Kidney (tissue), 14 donors: ENCODE measurements around the gene NSMF. TPM values are rescaled to one million over a fixed set of nuclear protein-coding genes. Genes with fewer than 3 reads are reported as not detected.
A peak's percentile ranks its signal among the peaks of the same experiment; 100 is the strongest.

ENCODE experiments used
- DNase-seq, 5 donors: peaks; one replicate each; pipeline ENCODE4 v3.0.0-alpha.2; 2013 to 2020
- FAIRE-seq: peaks from 2 replicates; lab custom pipeline; 2012; peaks lifted over from hg19 to GRCh38; lab: Jason Lieb, UNC
- H3K27ac ChIP-seq, 2 donors: one replicate each; pipeline ENCODE4 v1.7.0; 2013; ENCODE audit warnings: low read depth in 2 of 2, low read length in 2 of 2, inconsistent platforms in 1 of 2
- H3K27me3 ChIP-seq: one replicate; pipeline ENCODE4 v1.7.1; 2013; ENCODE audit warnings: low read length, inconsistent platforms; ENCODE audit not compliant: control insufficient read depth, insufficient read depth
- H3K36me3 ChIP-seq, 3 donors: one replicate each; pipeline versions ENCODE4 v1.7.0 to v1.7.1; 2013; ENCODE audit warnings: low read length in 3 of 3, control low read depth in 1 of 3, inconsistent platforms in 1 of 3; ENCODE audit not compliant: insufficient read depth in 3 of 3, control insufficient read depth in 2 of 3
- H3K4me1 ChIP-seq, 3 donors: one replicate each; pipeline versions ENCODE4 v1.7.0 to v1.7.1; 2013; ENCODE audit warnings: low read length in 3 of 3, inconsistent platforms in 1 of 3, low read depth in 1 of 3; ENCODE audit not compliant: control insufficient read depth in 2 of 3, insufficient read depth in 2 of 3
- H3K4me3 ChIP-seq, 3 donors: one replicate each; pipeline versions ENCODE4 v1.7.0 to v1.8.1; 2013; ENCODE audit warnings: low read length in 3 of 3, control low read depth in 1 of 3, inconsistent platforms in 1 of 3
- H3K9ac ChIP-seq, 3 donors: one replicate each; pipeline versions ENCODE4 v1.7.0 to v1.7.1; 2013; ENCODE audit warnings: low read length in 3 of 3, control low read depth in 1 of 3, inconsistent platforms in 1 of 3
- H3K9me3 ChIP-seq, 3 donors: one replicate each; pipeline versions ENCODE4 v1.7.0 to v1.7.1; 2013; ENCODE audit warnings: low read length in 3 of 3, control low read depth in 1 of 3, inconsistent platforms in 1 of 3; ENCODE audit not compliant: control insufficient read depth in 2 of 3, insufficient read depth in 1 of 3
- CTCF ChIP-seq: IDR thresholded peaks from 3 replicates; pipeline ENCODE4 v1.5.1; 2012; ENCODE audit warnings: mild to moderate bottlenecking, moderate library complexity, borderline replicate concordance; ENCODE audit not compliant: insufficient read depth; ENCODE audit errors: extremely low read depth
- intact Hi-C: fragments of 100-400 bp; cut with DNase I; formaldehyde crosslinking; loops from one replicate; pipeline ENCODE4 v1.11.1; 2022
- polyA plus RNA-seq: library from polyadenylated mRNA; stranded (reverse); fragments of 350-450 nt; fragmentation: Illumina TruSeq; extraction: RNeasy Lipid Tissue Mini Kit (QIAGEN cat#74804); gene quantifications from one replicate; pipeline ENCODE4 v1.2.3, GENCODE V29; 2014; ENCODE audit warnings: low read depth, low replicate concordance; ENCODE audit not compliant: insufficient read depth
- total RNA-seq: library from RNA; stranded (reverse); fragmentation: NEBNext Ultra II Directional; extraction: Animal tissue kit (Norgen Biotek cat#: 25700); gene quantifications from one replicate; pipeline ENCODE4 v1.2.1, GENCODE V29; 2021
- donor health status: control.
- donor health status: control.
- donor health status: control.
- donor health status: control.
- donor health status: control.
- donor health status: DM: yes; HTN: yes; CAD: no.
- donor health status: Normal renal cell carcinoma (clear cell type).

Gene NSMF
- total and polyA plus RNA-seq, 2 donors from 2014 or later = 32.7 to 49.5 TPM

GRCh38 chr9:137445275-137445807 lies 13.8 kb downstream of the NSMF start:
- Histone ChIP-seq H3K27me3 (no peaks in the 10 kb centered on the region), H3K36me3 (no peaks in the 10 kb centered on the region), H3K4me3 (no peak overlapping the region), H3K9ac (no peak overlapping the region), H3K27ac (no peak overlapping the region), H3K9me3 (no peaks in the 10 kb centered on the region), H3K4me1 (peaks cover 0 to 6% (median 0%) of the 10 kb centered on the region in 3 donors)
- intact Hi-C loops = no loop called here
- no peak for FAIRE-seq
- TF ChIP-seq CTCF = peak; percentile 83
- DNase-seq = peak; percentile 74 to 85 (median 81)

- Histone ChIP-seq H3K4me1 (peaks cover 0 to 6% (median 0%) of the 10 kb centered on the region in 3 donors), H3K9ac (no peak overlapping the region), H3K27ac (no peak overlapping the region), H3K9me3 (no peaks in the 10 kb centered on the region), H3K4me3 (no peak overlapping the region), H3K36me3 (no peaks in the 10 kb centered on the region), H3K27me3 (no peaks in the 10 kb centered on the region)
- intact Hi-C loops = no loop called here
- peak in 1 of 5 donors; percentile 54 for DNase-seq
- no peak for FAIRE-seq
- no peak for TF ChIP-seq CTCF
These were observed 14.9 kb downstream of the NSMF start for GRCh38 chr9:137444106-137444790.

- Histone ChIP-seq H3K4me3 (peak overlapping the region in 1 of 3 donors; percentile 14), H3K9me3 (no peaks in the 10 kb centered on the region), H3K27me3 (no peaks in the 10 kb centered on the region), H3K4me1 (peaks cover 0 to 8% (median 0%) of the 10 kb centered on the region in 3 donors), H3K27ac (no peak overlapping the region), H3K36me3 (no peaks in the 10 kb centered on the region), H3K9ac (no peak overlapping the region)
- no peak for TF ChIP-seq CTCF
- DNase-seq (no peak), FAIRE-seq (no peak)
- intact Hi-C loops = no loop called here
These were observed 17.2 kb downstream of the NSMF start for GRCh38 chr9:137441935-137442321.
